ENCODE measurements around the gene ARSI.

DNA sequence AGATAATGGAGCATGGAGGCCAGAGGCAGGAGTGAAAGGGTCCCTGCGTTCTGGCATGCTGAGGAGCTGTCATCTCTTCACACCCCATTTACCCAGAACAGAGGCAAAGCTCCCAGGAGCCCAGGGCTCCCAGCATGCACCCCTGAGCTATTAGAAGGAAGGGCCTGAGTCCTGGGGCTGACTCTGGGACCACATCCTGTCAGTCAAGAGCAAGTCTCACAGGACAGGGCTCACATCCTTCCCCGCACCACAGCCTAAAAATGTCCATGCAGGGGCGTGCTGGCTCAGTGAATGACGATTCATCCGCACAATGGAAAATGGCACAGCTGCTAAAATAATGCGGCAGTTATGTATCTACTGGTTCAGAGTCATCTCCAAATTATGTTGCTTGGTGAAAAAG, 44.6 kb downstream of the ARSI start:
- TF ChIP-seq GATA3 (IDR thresholded peaks at IDR 0.05; ENCODE audit: low read depth, low read length) (no peak), GATA2 (IDR thresholded peaks at IDR 0.05; ENCODE audit: low read depth, low read length) (no peak)

Data from SH-SY5Y (cell line).